Measurements from ENCODE around the gene ARHGAP9. TPM values are rescaled to one million over a fixed set of nuclear protein-coding genes. Genes with fewer than 3 reads are reported as not detected.

Gene ARHGAP9
- total and polyA plus RNA-seq, 2 of the 8 experiments (the other 6 are each of a cell fraction or from before 2014, with no cell fraction given): 3.2 to 6.0 TPM

- FAIRE-seq (no peak), DNase-seq (ENCODE audit: low read depth in 1 of 2, low spot score in 2 of 2) (no peak)
- H2BK5ac ChIP-seq (ENCODE audit: low read depth, low read length): peak overlapping the region; percentile 81; the same call in 1 of the 2 replicates
- H3K4me3 ChIP-seq (ENCODE audit: extremely low read depth in 1 of 4, insufficient read depth in 2 of 4, low read depth in 3 of 4, low read length in 4 of 4): peak overlapping the region in 2 of 4 experiments; percentile 57 to 91; a peak in 4 of 8 replicates
- no peak overlapping the region for H4K8ac ChIP-seq (ENCODE audit: extremely low read depth, insufficient read depth, low read length)
- H4K20me1 ChIP-seq (replicated peaks in 1 of 2; ENCODE audit: control insufficient read depth in 1 of 2, insufficient read depth in 2 of 2, low read length in 2 of 2): no peaks in the 10 kb centered on the region
- ChIA-PET CTCF (ENCODE audit: partially characterized antibody) (interaction anchor here (1.0 to 18.5 kb wide), 22 partner anchors 7 to 231 kb away, joined by 3 to 478 read pairs (median 6); partner anchors contain the start of genes ARHGAP9, DDIT3, INHBC and MARS1), POLR2A (ENCODE audit: partially characterized antibody) (interaction anchor here (0.8 to 11.2 kb wide), 17 partner anchors 7 to 232 kb away, joined by 3 to 168 read pairs (median 25); partner anchors contain the start of genes INHBC, R3HDM2, SHMT2 and STAC3)
- peak overlapping the region; percentile 48 for H2BK120ac ChIP-seq (replicated peaks; ENCODE audit: low read depth, low read length)
- H4K5ac ChIP-seq (ENCODE audit: insufficient read length, low read depth, low read length): no peak overlapping the region
- H3K79me1 ChIP-seq (ENCODE audit: low read depth, low read length): no peaks in the 10 kb centered on the region
- peaks cover 0 to 16% of the 10 kb centered on the region in 2 experiments; a peak in 1 of 4 replicates for H3K79me2 ChIP-seq (ENCODE audit: control insufficient read depth in 1 of 2, insufficient read depth in 2 of 2, low read length in 2 of 2)
- peak overlapping the region; percentile 95 for H3K4me2 ChIP-seq (ENCODE audit: insufficient read depth in 1 of 2, low read depth in 2 of 2, low read length in 2 of 2)
- no peak overlapping the region for H3K23ac ChIP-seq (ENCODE audit: insufficient read length)
- H3K4me1 ChIP-seq (replicated peaks in 1 of 4; ENCODE audit: control insufficient read depth in 3 of 4, insufficient read depth in 4 of 4, low read length in 3 of 4): peaks cover 0 to 31% (median 20%) of the 10 kb centered on the region in 4 experiments; a peak in 6 of 7 replicates
- peak overlapping the region; percentile 79 for H3K18ac ChIP-seq (ENCODE audit: extremely low read depth, low read length)
- no peak overlapping the region for H3K4ac ChIP-seq (replicated peaks; ENCODE audit: insufficient read length, low read depth, low read length)
- H2AFZ ChIP-seq (ENCODE audit: low read length): no peak overlapping the region
- H2BK15ac ChIP-seq (ENCODE audit: low read length): peak overlapping the region; percentile 96; the same call in 1 of the 2 replicates
- H3K36me3 ChIP-seq (ENCODE audit: control insufficient read depth in 2 of 4, insufficient read depth in 4 of 4, low read length in 3 of 4): peaks cover 0 to 4% (median 0%) of the 10 kb centered on the region in 4 experiments; a peak in 1 of 8 replicates
- H3K9ac ChIP-seq (replicated peaks in 1 of 4; ENCODE audit: extremely low read depth in 1 of 4, low read depth in 3 of 4, low read length in 3 of 4): no peak overlapping the region; a peak in 2 of 7 replicates
- WGBS, 2 experiments (ENCODE audit: extremely low coverage in 1 of 2, insufficient coverage in 1 of 2, insufficient read length in 1 of 2, insufficient replicate concordance in 2 of 2, low coverage in 1 of 2, low lambda C conversion rate in 2 of 2, missing lambda C conversion rate in 1 of 2): 81% methylated on average over 6 of the region's 6 CpGs; no CpG with 5 or more reads in 1 of the 2 experiments
- H3K14ac ChIP-seq (ENCODE audit: insufficient read length): no peak overlapping the region
- H2BK12ac ChIP-seq (ENCODE audit: low read depth, low read length): peak overlapping the region; percentile 92
- H3K56ac ChIP-seq (replicated peaks; ENCODE audit: insufficient read length, low read depth, low read length): no peak overlapping the region
- TF ChIP-seq SIRT6 (IDR thresholded peaks at IDR 0.05; ENCODE audit: low read length): no peak
- no peak for TF ChIP-seq JUN (IDR thresholded peaks at IDR 0.05; ENCODE audit: low read depth, low read length)
- TF ChIP-seq BRCA1 (IDR thresholded peaks at IDR 0.05; ENCODE audit: low read depth, low read length): no peak
- no peak for TF ChIP-seq KDM1A (IDR thresholded peaks at IDR 0.05; ENCODE audit: borderline replicate concordance, low read length)
- no peak for TF ChIP-seq POLR2AphosphoS5 (IDR thresholded peaks at IDR 0.05; ENCODE audit: low read depth, low read length)
- TF ChIP-seq CEBPB (IDR thresholded peaks at IDR 0.05; ENCODE audit: low read depth, low read length): no peak
- TF ChIP-seq EZH2 (IDR thresholded peaks at IDR 0.05; ENCODE audit: low read depth, low read length, severe bottlenecking): no peak
- no peak for TF ChIP-seq GTF2F1 (IDR thresholded peaks at IDR 0.05; ENCODE audit: borderline replicate concordance, low read depth, low read length)
- TF ChIP-seq RBBP5 (IDR thresholded peaks at IDR 0.05; ENCODE audit: borderline replicate concordance, low read depth, low read length): no peak
- no peak for TF ChIP-seq TCF12 (IDR thresholded peaks at IDR 0.05; ENCODE audit: low read depth, low read length)
- no peak for TF ChIP-seq SUZ12 (IDR thresholded peaks at IDR 0.05; ENCODE audit: low read length)
- no peak for TF ChIP-seq SIX5 (IDR thresholded peaks at IDR 0.05; ENCODE audit: low read depth, low read length)
- no peak for TF ChIP-seq RXRA (IDR thresholded peaks at IDR 0.05; ENCODE audit: insufficient read depth, low read depth, low read length)
- peak overlapping the region; percentile 59 for H4K91ac ChIP-seq (replicated peaks; ENCODE audit: insufficient read length, low read length)
- H3K27ac ChIP-seq (ENCODE audit: low read depth, low read length): no peak overlapping the region
- H3K23me2 ChIP-seq (ENCODE audit: low read depth, low read length): peaks cover 14% of the 10 kb centered on the region
- H3K27me3 ChIP-seq (replicated peaks in 1 of 4; ENCODE audit: control insufficient read depth in 3 of 4, extremely low read depth in 1 of 4, insufficient read depth in 3 of 4, low read length in 3 of 4): no peaks in the 10 kb centered on the region
- H2BK20ac ChIP-seq (ENCODE audit: low read length): no peak overlapping the region
- H2AK5ac ChIP-seq (ENCODE audit: low read depth, low read length): peak overlapping the region; percentile 91; the same call in 1 of the 2 replicates
- H3K9me3 ChIP-seq (ENCODE audit: insufficient read depth in 2 of 2, low read depth in 1 of 2, low read length in 1 of 2): no peaks in the 10 kb centered on the region
Observed at GRCh38 chr12:57456737-57457490, 22.8 kb downstream of the ARHGAP9 start.

Measured in H1 (cell line).